Muscle of arm (tissue), 14 donors: Measurements from ENCODE around the gene RAB17. TPM values are rescaled to one million over a fixed set of nuclear protein-coding genes. Genes with fewer than 3 reads are reported as not detected.

Experiments used
- DNase-seq: peaks from one replicate; pipeline ENCODE4 v3.0.0-alpha.2; 2013
- long read RNA-seq, 11 donors: transcript quantifications; one replicate each; lab custom pipeline, GENCODE V29; 2026
- polyA plus RNA-seq, 12 donors: library from polyadenylated mRNA; unstranded; fragments of 120-200 nt; gene quantifications; one replicate each; pipeline ENCODE4 v1.2.1, GENCODE V29; 2013; ENCODE audit not compliant: insufficient read length in 12 of 12

Gene RAB17, protein sequence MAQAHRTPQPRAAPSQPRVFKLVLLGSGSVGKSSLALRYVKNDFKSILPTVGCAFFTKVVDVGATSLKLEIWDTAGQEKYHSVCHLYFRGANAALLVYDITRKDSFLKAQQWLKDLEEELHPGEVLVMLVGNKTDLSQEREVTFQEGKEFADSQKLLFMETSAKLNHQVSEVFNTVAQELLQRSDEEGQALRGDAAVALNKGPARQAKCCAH
- 10 to 100 TPM in 1 of 12 donors, 1 to 10 TPM in 10, not detected in 1; 1.0 to 10.7 (median 2.0) TPM for polyA plus RNA-seq
- long read RNA-seq, donor 1, transcript RAB17-201 (6 exons, 1,966 nt): major isoform, 7 of 87 reads
- long read RNA-seq, donor 1, partial matches to known transcripts: 74 of 87 reads
- long read RNA-seq, donor 1, other reads (novel, unspliced or antisense): 0 of 87 reads
- long read RNA-seq, donor 2: 0 reads
- long read RNA-seq, donor 3: 0 reads
- long read RNA-seq, donor 4, partial matches to known transcripts: 0 of 1 reads
- long read RNA-seq, donor 4, other reads (novel, unspliced or antisense): 0 of 1 reads
- long read RNA-seq, donor 5, partial matches to known transcripts: 0 of 1 reads
- long read RNA-seq, donor 5, other reads (novel, unspliced or antisense): 0 of 1 reads
- long read RNA-seq, donor 6: 0 reads
- long read RNA-seq, donor 7: 0 reads
- long read RNA-seq, donor 8, partial matches to known transcripts: 0 of 2 reads
- long read RNA-seq, donor 8, other reads (novel, unspliced or antisense): 0 of 2 reads
- long read RNA-seq, donor 9: 0 reads
- long read RNA-seq, donor 10: 0 reads
- long read RNA-seq, donor 11: 0 reads

DNA sequence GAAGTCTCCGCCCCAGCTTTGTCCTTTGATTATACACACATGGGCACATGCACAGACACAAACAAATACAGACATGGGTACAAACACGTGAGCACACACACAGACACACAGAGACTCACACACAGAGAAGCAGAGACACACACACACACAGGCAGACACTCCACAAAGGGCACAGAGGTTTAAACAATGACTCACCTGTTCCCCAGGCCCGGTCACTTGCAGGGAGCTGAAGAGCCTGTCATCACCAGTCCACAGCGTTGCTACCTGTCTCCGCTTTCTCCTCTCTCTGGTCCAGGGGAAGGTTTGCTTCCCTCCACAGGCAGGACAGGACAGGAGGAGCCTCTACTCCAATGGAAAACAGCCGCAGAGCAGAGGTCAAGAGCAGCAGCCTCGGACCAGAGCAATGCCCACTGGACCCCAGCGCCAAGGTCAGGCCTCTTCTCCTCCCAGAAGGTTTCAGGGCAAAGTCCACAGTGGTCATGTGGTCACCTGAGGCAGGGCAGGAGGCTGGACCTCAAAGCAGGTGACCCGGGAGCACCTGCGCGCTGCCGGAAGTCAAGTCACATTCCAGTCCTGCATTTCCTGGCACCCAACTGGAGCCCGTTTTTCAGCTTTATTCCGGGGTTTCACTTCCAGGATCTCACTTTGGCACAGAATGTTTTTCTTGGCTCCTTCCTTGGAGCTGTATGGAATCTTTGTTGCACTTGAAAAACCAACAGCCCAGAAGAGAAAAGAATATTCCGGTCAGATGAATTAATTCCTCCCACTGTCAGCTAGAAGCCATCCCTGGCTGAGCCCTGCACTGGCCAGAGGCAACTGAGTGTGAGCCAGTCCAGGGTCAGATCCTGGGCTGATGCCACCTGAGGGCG, at the start of gene RAB17:
TSS of gene RAB17 (minus strand) at position 463 of the 869 bp plus-strand sequence. CDS start 4,580 bp downstream, outside the sequence.
- no peak for DNase-seq

DNA sequence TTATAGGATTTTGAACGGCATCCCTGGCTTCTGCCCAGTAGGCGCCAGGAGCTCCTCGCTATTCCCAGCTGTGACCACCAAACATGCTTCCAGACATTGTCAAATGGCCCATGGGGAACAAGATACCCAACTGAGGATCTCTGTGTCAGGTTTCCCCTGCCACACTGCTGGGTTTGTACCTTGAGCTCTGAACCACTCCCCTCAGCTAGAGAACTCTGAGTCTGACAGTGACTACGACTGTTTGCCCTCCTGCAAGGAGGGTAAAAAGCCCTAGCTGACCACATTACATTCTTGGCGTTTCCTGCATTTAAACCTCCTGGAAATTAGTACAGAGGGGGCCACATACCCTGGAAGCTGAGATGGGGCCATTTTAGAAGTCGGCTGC, 49.3 kb upstream of the RAB17 start:
- no peak for DNase-seq

DNA sequence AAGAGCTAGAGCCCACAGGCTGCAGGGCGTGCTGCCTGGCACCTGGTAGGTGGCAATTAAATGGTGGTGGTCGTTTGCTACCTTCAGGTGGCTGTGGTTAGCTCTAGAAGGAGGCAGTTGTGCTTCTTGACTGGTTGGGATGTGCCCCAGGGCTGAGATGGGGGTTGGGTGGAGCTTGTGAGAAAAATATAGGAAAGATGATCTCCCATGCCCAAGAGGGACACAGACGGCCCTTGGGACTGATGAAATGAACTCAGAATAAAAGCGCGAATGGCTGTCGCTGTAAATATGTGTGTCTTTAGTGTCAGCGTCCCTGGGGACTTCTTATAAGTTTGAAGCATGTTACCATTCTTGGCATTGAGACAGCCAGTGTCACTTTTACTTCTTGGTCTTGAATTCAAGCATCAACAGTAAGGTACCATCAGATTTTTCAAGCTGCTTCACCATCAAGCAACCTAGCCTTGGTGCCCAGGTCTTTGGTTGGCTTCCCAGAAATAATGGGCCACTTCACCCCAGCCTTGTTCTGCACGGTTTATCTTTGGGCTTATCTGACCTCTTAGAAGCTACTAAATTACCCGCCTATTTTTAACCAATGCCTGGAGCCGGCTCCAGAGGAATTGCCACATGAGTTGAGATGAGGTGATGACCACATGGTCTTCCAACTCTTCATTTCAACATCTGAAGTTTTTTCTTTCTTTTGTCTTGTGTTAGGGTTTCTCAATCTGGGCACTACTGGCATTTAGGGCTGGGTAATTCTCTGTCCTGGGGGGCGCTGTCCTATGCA, 48.7 kb upstream of the RAB17 start:
- DNase-seq: no peak

DNA sequence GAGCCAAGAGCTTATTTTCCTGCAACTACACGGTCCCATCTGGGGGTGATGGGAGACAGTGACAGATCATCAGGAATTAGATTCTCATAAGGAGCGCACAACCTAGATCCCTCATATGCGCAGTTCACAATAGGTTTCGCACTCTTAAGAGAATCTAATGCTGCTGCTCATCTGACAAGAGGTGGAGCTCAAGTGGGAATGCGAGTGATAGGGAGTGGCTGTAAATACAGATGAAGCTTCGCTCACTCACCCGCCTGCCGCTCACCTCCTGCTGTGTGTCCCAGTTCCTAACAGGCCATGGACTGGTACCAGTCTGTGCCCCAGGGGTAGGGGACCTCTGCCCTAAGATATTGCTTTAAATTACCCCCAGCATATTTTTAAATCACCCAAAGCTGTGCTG, 47.6 kb upstream of the RAB17 start:
- no peak for DNase-seq

DNA sequence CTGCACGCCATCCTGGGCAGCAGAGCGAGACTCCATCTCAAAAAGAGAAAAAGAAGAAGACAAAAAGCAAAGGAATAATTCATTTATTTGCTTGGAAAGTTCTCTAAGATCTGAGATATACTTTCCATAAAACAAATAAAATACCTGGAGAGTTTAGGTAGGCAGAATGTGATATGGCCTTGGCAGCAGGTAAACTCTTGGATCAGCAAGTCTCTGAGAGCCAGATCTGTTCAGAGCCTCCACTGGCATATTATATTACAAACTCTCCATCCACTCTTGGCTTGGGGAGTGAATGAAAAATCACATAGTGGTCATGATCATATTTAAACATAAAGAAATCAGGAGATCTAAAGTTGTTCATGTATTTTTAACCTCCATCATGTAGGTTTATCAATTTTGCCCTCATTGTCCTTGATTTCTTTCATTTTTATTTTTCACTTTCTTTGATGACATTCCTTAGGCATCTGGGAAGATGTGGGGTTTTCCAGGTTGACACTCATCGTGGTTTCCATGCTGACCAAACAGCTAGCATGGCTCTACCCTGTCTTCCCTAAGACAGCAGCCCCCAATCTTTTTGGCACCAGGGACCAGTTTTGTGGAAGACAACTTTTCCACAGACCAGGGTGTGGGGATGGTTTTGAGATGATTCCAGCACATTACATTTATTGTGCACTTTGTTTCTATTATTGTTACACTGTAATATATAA, 47.0 kb upstream of the RAB17 start:
- DNase-seq: no peak

DNA sequence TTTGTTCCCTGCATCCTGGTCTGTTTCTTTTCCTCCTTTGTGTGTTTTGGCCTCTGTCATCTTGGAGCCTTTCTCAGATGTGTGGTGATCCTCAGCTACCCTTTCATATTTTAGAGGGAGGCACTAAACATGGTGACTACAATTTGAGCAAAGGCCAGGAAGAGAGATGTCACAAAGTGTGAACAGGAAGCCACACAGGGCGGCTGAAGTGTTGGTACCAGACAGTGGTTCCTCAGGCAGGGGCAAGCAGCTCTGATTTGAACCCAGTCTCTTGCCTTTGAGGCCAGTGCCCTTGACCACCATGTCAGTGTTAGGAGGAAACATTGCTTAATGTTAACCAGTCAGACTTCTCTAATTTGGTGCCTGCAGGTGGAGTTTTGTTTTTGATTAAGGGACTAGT, 46.0 kb upstream of the RAB17 start:
- no peak for DNase-seq

DNA sequence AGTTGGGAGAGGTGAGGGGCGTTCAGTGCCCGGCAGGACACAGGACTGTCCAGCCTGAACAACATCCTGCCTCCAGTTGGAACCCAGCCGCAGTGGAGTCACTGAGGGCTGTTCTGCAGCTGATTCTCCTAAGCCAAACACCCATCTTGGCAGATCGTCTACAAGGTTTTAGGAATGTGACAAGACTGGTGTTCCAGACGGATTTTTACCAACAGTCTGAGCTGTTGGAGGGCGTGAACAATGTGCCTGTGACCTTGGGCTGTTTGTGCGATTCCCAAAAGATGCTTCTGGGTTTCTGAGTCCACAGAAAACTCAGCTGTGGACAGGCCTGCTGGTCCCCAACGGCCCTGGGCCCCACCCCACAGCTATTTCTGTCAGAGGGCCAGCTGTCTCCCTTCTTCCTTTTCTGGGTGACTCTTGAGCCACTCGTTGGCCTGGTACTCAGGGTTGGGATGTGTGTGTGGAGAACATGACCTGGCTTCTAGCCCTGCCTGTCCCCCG, 42.6 kb upstream of the RAB17 start:
- DNase-seq: no peak

DNA sequence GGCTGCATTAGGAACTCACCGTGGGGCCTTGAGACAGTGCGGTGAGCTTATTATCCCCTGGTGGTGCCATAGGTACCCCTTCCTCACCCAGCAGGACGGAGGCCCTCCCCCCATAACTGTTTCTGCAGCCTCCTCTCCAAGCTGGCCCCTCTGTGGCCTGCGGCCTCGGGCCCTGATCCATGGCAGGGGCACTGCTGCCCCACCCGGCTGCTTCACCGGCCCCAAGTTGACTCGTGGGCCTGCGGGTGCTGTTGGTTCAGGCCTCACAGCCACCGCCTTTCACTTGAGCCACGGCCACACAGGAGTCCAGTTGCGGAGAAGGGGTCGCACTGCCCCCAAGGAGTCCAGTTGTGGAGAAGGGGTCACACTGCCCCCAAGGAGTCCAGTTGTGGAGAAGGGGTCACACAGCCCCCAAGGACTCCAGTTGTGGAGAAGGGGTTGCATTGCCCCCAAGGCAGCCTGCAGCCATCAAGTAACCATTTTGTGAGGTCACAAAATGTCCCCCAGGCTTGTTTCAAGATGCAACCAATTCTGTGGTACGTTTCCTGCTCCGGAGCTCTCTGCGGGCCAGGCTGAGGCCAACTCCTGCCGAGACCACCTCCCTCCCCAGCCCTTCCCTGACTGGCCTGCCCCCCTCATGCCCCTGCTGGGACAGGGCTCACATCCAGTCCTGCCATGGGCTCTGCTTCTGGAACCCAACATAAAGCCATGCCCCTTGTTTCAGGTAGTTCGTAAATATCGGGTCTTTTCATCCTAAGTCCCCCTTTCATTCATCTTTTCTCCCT, 41.5 kb upstream of the RAB17 start:
- DNase-seq: no peak

DNA sequence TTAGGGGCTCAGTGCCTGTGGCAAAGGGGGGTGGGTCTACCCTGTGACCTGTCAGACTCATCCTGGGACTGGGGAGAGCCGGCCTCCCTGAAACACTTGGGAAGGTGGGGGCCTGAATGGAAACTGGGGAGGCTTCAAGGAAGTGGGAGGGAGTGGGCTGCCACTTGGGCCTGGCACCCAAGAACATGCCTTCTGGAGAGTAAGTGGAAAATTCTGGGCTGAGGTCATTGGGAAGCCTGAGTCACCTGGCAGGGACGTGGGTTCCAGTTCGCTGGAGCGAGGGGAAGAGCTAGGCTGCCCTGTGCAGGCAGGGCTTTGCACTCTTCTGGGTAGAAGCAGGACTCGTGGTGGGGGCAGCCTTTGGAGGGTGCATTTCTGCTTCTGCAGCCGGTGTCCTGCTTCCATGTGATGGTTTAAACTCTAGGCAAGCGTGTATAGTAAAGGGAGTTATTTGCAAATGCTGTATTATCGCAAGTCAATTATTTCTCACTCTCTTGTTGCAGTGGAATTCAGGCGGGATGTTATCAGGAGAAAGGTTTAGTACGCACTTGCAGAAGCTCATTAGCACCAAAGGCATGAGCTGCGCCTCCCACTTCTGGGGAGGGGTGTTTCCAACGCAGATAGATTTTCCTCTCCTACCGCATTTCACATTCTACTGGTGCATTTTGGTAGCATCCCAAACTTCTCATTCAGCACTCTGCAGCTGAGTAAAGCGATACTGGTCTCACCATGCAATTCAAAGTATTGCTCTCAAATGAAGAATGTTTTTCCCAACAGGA, 40.7 kb upstream of the RAB17 start:
- DNase-seq: no peak

DNA sequence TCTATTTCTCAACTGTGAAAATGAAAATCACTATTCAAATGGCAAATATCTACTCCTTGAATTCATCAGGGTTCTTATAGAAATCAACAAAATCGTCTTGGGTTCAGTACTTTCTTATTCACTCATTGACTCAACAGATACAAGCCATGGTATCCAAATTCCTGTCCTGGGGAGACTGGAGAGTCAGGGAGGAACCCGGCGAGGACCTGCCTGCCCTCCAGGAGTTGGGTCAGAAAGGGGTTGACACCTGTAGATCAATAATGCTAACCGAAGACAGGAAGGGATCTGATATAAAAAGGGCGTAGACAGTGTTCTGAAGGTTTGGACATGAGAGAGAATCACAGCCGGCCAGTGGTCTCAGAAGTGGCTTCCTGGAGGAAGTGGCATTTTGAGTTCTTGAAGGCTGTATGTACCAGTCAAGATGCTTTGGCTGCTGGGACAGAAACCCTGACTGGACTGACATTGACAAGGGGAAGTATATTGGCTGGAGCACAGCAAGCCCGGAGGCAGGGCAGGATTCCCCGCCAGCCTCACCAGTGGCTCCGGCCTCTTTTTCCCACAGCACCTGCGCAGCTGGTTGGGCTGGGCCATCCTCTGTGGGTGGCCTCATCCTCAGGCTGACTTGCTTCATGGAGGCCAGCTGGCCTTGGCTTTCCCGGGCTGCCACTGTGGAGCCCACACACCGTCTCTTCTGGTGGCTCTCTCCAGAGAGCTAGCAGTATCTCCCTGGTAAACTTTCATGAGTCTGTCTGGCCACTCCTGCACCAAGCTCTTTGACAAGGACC, 39.9 kb upstream of the RAB17 start:
- DNase-seq: no peak

DNA sequence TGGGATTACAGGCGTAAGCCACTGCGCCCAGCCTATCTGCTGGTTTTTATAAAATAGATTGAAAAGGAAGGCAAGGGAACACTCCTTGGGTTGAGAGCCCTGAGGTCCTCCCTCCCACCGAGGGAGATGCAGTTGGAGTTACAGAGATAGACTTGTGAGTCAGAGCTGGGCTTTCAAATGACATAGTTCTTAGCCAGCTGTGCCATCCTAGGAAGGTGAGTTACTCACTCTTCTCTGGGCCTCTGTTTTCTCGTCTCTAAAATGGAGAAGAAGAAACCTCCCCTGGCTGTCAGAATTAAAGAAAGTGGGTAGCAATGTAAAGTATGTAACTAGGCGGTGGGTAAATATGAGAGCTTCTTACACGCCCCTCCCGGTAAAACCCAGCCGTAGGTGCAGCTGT, 39.2 kb upstream of the RAB17 start:
- no peak for DNase-seq

DNA sequence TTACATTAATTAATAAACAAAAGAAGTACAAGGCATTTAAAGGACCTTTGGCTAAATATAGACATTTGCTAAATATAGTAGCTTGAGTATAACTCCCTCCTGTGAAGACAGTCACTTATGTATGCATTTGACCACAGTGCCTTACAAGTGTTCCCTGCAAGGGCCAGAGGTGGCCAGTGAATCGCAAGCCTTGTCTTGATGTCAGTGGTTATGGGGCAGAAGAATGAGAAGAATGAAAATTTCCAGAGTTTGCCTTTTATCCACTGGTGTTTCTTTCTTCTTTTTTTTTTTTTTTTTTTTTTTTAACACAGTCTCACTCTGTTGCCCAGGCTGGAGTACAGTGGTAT, 38.6 kb upstream of the RAB17 start:
- no peak for DNase-seq

DNA sequence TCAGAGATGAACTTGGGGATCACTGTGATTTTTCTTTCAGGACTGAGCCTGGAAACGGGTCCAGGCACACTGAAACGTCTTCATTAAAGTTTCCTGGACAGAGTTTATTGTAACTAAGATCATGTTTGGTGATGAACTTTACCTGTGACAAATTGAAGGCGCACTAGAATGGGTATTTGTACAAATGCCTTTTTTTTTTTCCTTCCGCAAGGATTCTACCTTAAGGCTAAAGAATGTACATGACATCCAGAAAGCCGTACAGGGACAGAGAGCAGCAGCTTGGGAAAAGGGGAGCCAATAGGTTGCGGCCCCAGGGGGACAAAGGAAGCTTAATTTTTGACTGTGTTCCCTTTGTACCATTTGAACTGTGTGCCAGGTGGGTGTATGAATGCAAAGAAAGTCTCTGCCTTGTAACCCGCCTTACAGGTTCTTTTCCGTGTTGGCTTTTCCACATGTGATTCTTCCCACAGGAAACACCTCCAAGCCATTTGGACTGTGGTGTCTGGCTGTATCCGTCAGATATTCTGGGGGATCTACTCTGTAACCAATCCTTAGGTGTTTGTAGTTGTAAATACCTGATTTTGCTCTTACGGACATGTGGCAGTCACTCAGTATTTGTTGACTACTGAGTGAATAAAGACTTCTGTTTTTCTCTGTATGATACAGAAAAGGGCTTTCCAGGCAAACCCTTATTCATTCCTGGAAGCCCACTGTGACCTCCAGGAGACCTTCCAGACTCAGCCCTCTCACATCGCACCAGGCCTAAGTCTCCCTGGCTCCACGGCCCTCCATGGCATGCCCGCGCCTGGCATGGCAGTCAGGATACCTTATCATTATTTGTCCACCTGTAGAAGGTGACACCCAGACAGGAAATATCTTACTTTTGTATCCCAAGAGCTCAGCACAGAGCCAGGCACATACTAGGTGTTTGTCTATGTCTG, 38.0 kb upstream of the RAB17 start:
- DNase-seq: no peak

DNA sequence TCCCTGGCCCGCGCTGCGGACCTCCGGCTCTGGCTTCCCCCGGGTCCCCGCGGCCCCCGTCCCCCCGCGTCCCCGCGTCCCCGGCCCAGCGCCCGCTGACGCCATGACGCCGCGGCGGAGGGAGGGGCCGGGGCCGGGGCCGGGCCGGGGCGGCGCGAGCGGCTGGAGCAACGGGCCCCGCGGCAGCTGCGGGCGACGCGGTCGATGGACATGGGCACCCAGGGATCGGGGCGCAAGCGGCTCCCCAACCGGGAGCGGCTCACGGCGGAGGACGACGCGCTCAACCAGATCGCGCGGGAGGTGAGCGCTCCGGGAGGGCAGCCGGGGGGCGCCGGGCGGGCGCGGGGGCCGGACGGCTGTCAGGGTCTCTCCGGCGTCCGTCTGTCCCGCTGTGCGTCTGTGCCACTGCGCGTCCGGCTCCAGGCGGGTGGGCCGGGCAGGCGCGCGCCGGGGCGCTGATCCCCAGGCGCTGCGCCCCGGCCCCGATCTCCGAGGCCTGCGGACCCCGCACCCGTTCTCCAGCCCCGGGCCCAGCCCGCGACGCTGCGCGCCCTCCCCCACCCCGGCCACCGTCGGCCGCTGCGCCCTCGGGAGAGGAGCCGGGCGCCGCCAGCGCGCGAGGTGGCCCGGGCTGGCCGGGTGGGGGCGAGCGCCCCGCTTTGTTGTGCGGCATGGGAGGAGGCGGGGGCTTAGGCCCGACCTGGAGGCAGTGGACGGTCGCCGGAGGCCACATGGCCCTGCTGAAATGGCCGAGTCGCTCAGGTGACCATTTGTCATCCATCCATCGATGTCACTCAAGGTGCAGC, 37.1 kb upstream of the RAB17 start, which contains the start of gene LRRFIP1:
TSS of gene LRRFIP1 (plus strand) at position 147 of the 806 bp plus-strand sequence. CDS start at position 205, 58 bp downstream.
- no peak for DNase-seq

DNA sequence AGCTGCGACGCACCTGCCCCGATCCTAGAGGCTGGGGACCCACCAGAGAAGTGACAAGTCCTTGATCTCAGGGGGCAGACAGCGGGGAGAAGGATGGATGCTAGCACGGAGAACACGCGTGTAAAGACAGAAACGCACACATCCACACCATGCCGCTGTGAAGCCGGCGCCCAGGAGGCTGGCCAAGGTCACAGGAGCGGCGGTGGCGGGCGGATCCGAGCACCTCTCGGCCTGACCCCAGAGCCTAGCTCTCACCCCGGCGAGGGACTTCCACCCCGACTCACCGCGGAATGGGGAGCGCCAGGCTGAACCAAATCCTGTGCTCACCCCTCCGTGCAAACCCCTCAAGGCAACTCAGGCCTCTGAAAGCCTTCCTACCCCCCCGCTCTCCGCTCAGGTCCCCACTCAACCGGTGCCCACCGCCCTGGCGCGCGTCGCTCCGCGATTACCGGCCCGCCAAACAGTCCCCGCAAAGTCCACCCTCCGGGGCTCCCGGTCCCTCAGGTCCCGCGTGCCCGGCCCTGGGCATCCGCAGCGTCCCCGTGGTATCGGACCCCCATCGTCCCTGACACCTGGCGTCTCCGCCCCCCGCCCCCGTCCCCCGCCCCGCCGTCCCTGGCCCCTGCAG, 36.4 kb upstream of the RAB17 start:
- no peak for DNase-seq
